Activated CD4-positive, alpha-beta T cell treated with anti-CD3 and anti-CD28 coated beads, Interleukin-2, amount 50 U/mL, for 4 hours (primary cell): ENCODE results near the gene NT5C3A.
"Not testable (repeated sequence)": the region's sequence is repeated elsewhere in the genome, so short reads cannot be mapped to it uniquely, and the experiment has no call there.

ENCODE experiments used
- DNase-seq, 2 experiments: peaks; one replicate each; pipeline ENCODE4 v3.0.0-alpha.2; 2020

NT5C3A gene

GRCh38 chr7:32971967-32972366, 90.6 kb downstream of the NT5C3A start:
- DNase-seq, result not testable (repeated sequence)

DNA sequence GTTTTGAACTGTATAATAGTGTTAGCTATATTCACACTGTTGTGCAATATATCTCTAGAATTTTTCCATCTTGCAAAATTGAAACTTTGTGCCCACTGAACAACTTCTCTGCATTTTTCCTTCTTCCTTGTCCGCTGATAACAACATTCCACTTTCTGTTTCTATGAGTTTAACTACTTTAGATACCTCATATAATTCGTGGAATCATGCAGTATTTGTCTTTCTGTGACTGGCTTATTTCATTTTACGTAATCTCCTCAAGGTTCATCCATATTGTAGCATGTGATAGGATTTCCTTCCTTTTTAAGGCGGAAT, 95.4 kb downstream of the NT5C3A start:
- not testable (repeated sequence) for DNase-seq

GRCh38 chr7:32966489-32967267, 95.9 kb downstream of the NT5C3A start:
- not testable (repeated sequence) for DNase-seq

- not testable (repeated sequence) for DNase-seq
Observed at GRCh38 chr7:32964461-32965159, 98.0 kb downstream of the NT5C3A start.
